Activated CD4-positive, alpha-beta T cell treated with anti-CD3 and anti-CD28 coated beads, Interleukin-2, amount 50 U/mL, for 16 hours (primary cell): Measurements from ENCODE around the gene LRRC1.
A peak's percentile ranks its signal among the peaks of the same experiment; 100 is the strongest.

Source experiments
- DNase-seq: peaks from one replicate; pipeline ENCODE4 v3.0.0-alpha.2; 2020

Gene LRRC1

GRCh38 chr6:53851561-53851960 lies 56.8 kb downstream of the LRRC1 start:
- DNase-seq: no peak

- no peak for DNase-seq
Observed at GRCh38 chr6:53852805-53853204, 58.0 kb downstream of the LRRC1 start.

GRCh38 chr6:53854843-53855567 lies 60.2 kb downstream of the LRRC1 start:
- DNase-seq: peak; percentile 29

GRCh38 chr6:53855940-53856339 lies 61.1 kb downstream of the LRRC1 start:
- no peak for DNase-seq

- DNase-seq: no peak
Observed at GRCh38 chr6:53857318-53858094, 62.7 kb downstream of the LRRC1 start.

GRCh38 chr6:53858196-53858595 lies 63.4 kb downstream of the LRRC1 start:
- DNase-seq: no peak

GRCh38 chr6:53858913-53859312 lies 64.1 kb downstream of the LRRC1 start:
- no peak for DNase-seq

- DNase-seq: no peak
Observed at GRCh38 chr6:53860511-53860910, 65.7 kb downstream of the LRRC1 start.

- peak; percentile 3 for DNase-seq
Observed at GRCh38 chr6:53861518-53861917, 66.7 kb downstream of the LRRC1 start.

GRCh38 chr6:53862662-53863462 lies 68.1 kb downstream of the LRRC1 start:
- DNase-seq: no peak

- no peak for DNase-seq
Observed at GRCh38 chr6:53864781-53865180, 70.0 kb downstream of the LRRC1 start.

- DNase-seq: no peak
Observed at GRCh38 chr6:53866226-53866625, 71.4 kb downstream of the LRRC1 start.

GRCh38 chr6:53868626-53869025 lies 73.8 kb downstream of the LRRC1 start:
- no peak for DNase-seq

- DNase-seq: no peak
Observed at GRCh38 chr6:53869964-53870363, 75.2 kb downstream of the LRRC1 start.

- DNase-seq: no peak
Observed at GRCh38 chr6:53873922-53874321, 79.1 kb downstream of the LRRC1 start.

- no peak for DNase-seq
Observed at GRCh38 chr6:53874964-53875363, 80.2 kb downstream of the LRRC1 start.

GRCh38 chr6:53877151-53877550 lies 82.3 kb downstream of the LRRC1 start:
- DNase-seq: no peak

- no peak for DNase-seq
Observed at GRCh38 chr6:53878808-53879207, 84.0 kb downstream of the LRRC1 start.

- no peak for DNase-seq
Observed at GRCh38 chr6:53879608-53880007, 84.8 kb downstream of the LRRC1 start.

- no peak for DNase-seq
Observed at GRCh38 chr6:53887316-53887715, 92.5 kb downstream of the LRRC1 start.

GRCh38 chr6:53888931-53889330 lies 94.1 kb downstream of the LRRC1 start:
- no peak for DNase-seq

GRCh38 chr6:53889365-53889764 lies 94.6 kb downstream of the LRRC1 start:
- no peak for DNase-seq

- DNase-seq: peak; percentile 34
Observed at GRCh38 chr6:53892707-53893106, 97.9 kb downstream of the LRRC1 start.

GRCh38 chr6:53894091-53894490 lies 99.3 kb downstream of the LRRC1 start:
- DNase-seq: peak; percentile 54
